Left hindlimb (tissue), 1 donor: ENCODE results near the gene FANCL.
"Not testable (repeated sequence)": the region's sequence is repeated elsewhere in the genome, so short reads cannot be mapped to it uniquely, and the experiment has no call there.

Source experiments
- DNase-seq: peaks from one replicate; pipeline ENCODE4 v3.0.0-alpha.2; 2018

Gene FANCL

DNA sequence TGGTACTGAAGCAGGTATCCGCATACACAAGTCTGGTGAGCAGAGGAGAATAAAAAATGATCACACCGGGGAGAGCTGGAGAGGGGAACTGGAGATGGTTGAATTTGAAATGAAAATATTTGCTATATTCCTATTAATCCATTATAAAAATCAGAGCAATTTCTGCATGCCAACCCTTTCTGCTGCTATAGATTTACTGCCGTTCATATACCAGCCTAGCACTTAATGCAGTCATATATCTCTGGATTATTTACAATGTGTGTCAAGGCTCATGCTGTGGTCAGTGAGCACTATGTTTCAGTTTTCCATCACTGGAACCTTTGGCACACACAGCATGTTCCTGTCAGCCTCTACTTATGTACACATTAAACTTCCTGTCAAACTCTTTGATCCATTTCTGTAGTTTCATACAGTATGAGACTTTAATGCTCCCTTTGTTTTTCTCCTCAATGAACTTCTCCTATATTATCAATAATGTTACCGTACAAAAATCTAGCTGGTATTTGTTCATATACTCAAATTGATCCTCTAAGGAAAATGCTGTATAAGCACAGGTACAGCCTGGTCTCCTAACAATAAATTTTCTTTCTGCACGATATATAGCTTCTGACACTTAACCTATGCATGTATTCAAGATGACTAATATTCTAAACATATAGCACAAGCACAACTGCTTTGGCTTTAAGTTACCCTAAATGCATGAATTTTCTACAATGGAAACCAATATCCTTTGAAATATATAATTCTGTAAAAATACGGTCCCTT is 36.7 kb downstream of the FANCL start:
- DNase-seq: no peak

DNA sequence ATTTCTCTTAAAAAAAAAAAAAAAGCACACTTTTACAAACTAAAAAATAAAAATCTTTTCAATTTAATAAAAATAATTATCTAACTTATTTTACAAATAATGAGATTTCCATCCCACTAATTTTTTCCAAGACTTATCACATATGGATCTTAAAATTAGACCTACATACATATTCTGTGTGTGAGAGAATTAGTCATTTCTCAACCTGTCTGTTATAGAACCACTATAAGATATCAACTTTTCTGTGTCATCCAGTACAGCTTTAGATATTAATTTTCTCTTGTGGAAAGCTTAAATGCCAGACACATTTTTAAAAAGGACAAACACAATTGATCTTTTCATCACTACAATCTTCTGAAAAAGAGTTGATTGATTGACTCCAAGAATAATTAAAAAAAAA is 38.1 kb downstream of the FANCL start:
- DNase-seq: no peak

- DNase-seq: no peak
These were observed 38.7 kb downstream of the FANCL start for GRCh38 chr2:58202404-58202803.

DNA sequence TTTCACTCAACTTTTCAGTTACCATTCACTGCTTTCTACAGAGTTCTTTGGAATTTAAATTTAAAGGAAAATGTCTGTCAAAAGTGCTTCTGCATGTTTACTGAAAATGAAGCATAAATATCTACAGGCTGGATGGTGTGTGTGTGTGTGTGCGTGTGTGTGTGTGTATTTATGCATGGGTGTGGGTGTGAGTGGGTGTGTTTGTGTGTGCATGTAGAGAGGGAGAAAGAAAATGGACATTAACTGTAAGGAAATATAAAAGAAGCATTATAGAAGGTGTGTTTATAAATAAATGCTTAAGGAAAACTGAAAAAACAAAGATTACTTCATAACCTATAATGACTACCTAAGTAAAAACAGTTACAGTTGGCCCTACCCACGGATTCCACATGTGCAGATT is 43.2 kb downstream of the FANCL start:
- no peak for DNase-seq

- DNase-seq: no peak
These were observed 45.5 kb downstream of the FANCL start for GRCh38 chr2:58195662-58196061.

- DNase-seq: no peak
These were observed 46.7 kb downstream of the FANCL start for GRCh38 chr2:58194458-58194857.

DNA sequence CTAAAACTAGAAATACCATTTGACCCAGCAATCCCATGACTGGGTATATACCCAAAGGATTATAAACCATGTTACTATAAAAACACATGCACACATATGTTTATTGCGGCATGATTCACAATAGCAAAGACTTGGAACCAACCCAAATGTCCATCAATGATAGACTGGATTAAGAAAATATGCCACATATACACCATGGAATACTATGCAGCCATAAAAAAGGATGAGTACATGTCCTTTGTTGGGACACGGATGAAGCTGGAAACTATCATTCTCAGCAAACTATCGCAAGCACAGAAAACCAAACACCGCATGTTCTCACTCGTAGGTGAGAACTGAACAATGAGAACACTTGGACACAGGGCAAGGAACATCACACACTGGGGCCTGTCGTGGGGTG is 54.1 kb downstream of the FANCL start:
- not testable (repeated sequence) for DNase-seq

- no peak for DNase-seq
These were observed 54.6 kb downstream of the FANCL start for GRCh38 chr2:58186501-58186900.

DNA sequence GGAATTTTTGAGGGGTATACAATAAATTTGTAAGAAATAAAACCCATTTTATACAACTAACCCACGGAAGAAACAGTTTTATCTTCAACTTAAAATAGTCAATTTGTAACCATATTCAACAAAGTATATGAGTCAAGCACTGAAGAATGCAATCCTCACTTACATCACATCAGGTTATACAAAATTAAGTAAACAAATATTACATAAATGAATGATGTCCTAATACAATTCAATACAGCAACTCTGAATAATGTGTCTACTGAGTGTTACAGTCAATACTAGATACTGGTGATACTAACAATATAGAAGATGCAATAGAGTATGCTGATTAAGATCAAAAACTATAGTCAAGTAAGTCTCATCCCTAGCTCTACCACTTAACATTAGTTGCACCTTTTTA is 58.6 kb downstream of the FANCL start:
- DNase-seq: no peak

DNA sequence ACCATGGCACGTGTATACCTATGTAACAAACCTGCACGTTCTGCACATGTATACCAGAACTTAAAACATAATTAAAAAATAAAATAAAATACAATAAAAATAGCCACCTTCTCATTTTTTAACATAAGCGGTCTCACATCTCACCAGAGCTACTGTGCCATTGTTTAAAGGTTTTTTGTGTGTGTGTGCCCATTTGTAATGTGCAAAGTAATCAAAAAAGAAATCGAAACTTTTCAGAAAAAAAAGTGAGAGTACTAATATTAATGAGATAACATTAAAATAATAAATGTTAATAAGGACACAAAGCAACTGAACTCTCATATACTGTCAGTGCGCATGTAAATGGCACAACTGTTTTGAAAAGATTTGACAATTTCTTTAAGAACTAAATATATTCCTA is 60.5 kb downstream of the FANCL start:
- no peak for DNase-seq

- not testable (repeated sequence) for DNase-seq
These were observed 61.0 kb downstream of the FANCL start for GRCh38 chr2:58180175-58180574.

DNA sequence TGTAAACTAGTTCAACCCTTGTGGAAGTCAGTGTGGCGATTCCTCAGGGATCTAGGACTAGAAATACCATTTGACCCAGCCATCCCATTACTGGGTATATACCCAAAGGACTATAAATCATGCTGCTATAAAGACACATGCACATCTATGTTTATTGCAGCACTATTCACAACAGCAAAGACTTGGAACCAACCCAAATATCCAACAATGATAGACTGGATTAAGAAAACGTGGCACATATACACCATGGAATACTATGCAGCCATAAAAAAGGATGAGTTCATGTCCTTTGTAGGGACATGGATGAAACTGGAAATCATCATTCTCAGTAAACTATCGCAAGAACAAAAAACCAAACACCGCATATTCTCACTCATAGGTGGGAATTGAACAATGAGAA is 63.9 kb downstream of the FANCL start:
- not testable (repeated sequence) for DNase-seq

GRCh38 chr2:58171831-58172230 is 69.3 kb downstream of the FANCL start:
- DNase-seq: not testable (repeated sequence)

GRCh38 chr2:58170334-58170933 is 70.7 kb downstream of the FANCL start:
- DNase-seq: not testable (repeated sequence)

DNA sequence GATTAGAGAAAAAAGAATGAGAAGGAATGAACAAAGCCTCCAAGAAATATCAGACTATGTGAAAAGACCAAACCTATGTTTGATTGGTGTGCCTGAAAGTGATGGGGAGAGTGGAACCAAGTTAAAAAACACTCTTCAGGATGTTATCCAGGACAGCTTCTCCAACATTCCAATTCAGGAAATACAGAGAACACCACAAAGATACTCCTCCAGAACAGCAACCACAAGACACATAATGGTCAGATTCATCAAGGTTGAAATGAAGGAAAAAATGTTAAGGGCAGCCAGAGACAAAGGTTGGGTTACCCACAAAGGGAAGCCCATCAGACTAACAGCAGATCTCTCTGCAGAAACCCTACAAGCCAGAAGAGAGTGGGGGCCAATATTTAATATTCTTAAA is 71.3 kb downstream of the FANCL start:
- DNase-seq: not testable (repeated sequence)

DNA sequence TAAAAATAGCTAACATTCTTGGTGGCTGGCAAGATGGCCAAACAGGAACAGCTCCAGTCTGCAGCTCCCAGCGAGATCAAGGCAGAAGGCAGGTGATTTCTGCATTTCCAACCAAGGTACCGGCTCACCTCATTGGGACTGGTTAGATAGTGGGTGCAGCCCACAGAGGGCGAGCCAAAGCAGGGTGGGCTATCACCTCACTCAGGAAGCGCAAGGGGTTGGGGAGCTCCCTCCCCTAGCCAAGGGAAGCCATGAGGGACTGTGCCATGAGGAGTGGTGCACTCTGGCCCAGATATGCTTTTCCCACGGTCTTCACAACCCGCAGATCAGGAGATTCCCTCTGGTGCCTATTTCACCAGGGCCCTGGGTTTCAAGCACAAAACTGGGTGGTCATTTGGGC is 73.0 kb downstream of the FANCL start:
- DNase-seq: not testable (repeated sequence)

DNA sequence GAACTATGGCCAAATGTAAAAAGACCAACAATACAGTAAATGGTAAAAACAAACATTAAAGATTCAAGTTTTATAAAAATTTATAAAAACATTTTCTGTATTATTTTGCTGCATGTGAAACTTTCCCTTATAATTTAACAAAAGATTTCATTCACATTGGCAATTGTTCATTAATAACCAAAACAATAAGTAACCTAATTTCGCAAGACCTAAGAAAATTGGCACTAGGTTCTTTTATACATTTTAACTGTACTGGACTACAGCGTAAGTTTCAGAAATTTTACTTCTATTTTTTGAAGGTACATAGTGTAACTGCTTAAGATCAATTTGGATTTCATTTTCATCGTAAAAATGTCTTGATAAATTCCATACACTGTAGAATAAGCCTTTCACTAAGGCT is 77.2 kb downstream of the FANCL start:
- no peak for DNase-seq

DNA sequence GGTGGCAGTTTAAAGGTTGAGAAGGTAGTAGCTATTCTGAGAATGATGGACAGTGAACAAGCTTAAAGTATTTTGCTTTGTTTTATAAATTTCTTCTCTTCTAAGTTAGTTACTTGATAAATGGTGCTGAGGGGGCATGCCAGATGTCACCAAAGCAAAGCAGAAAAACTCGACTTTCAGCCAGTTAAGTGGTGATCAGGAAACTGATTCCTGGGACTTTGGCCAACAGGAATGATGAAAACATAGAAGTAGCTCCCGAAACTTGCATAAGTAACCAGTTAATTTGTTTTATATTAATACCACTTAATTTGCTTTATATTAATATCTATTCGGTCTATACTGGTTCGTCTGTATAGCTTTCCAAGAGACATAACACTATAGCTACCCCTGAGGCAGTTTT is 82.6 kb downstream of the FANCL start:
- DNase-seq: no peak

DNA sequence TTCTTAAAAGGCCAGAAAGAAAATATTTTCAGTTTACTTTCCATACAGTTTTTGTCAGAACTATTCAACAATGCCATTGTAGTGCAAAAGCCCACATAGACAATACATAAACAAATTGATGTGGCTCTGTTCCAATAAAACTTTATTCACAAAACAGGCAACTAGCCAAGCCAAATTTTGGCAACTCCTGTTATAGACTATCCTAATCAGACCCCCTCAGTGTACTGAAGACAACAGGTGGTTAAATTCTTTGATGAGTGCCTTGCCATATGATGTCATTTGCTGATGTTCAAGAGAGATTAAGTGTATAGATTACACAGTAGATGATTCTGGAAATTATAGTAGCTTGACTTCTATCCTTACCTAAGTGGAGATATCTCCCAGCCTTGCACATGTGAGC is 83.4 kb downstream of the FANCL start:
- no peak for DNase-seq

DNA sequence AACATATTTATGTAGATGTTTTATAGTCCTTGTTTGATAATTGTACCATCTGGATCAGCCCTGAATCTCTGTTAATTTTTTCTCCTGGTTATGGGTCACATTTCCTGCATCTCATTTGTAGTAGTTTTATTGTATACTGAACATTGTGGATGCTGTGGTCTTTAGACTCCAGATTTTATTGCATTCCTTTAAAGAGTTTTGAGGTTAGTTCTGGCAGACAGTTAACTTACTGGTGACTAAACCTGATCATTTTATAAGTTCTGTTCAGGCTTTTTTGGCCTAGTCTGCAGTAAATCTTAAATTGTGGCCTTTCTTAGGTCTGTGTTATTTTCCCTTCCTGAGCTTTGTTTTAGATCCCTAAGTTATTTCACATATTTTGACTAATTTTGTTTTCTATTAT is 84.3 kb downstream of the FANCL start:
- DNase-seq: no peak

- no peak for DNase-seq
These were observed 85.9 kb downstream of the FANCL start for GRCh38 chr2:58155160-58155778.

- DNase-seq: no peak
These were observed 94.4 kb downstream of the FANCL start for GRCh38 chr2:58146707-58147106.

DNA sequence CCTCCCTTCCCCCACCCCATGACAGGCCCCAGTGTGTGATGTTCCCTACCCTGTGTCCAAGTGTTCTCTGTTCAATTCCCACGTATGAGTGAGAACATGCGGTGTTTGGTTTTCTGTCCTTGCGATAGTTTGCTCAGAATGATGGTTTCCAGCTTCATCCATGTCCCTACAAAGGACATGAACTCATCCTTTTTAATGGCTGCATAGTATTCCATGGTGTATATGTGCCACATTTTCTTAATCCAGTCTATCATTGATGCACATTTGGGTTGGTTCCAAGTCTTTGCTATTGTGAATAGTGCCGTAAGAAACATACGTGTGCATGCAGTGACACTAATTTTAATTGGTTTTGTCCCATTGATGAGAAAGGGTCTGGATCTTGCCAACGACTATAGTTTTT is 95.4 kb downstream of the FANCL start:
- DNase-seq: not testable (repeated sequence)

DNA sequence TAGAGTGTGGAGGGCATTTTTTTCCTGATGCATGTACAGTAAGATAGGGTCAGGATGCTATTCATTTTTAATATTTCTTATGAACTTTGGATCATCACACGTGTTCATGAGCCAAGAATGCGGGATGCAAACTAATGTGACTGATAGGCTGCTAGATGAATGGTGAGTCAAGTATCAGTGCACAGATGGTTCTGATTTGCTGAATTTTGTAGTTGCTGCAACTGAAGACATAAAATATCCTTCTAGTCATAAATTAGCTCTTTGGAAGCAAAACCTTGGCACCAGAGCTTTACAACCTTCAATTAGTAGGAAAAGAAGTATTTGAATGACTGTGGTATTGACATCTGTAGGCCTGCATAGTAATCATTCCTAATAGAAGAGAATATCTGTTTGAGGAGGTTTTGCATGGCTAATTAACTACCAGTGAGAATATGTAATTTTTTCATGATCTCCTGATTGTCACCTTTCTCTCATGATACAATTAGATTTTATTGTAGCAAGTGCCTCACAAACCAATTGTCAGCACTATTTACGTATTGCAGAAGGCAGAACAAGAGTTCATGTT is 100.5 kb downstream of the FANCL start:
- DNase-seq: no peak
